A549 (cell line): ENCODE measurements around the gene GATA3. TPM values are rescaled to one million over a fixed set of nuclear protein-coding genes. Genes with fewer than 3 reads are reported as not detected.

Experiments
- ATAC-seq, 2 experiments: fragments of 200-7000 bp in 1 of 2; fragments of >200 bp in 1 of 2; cut with Nextera tagmentation in 1 of 2; cut with Tn5 transposase in 1 of 2; 3 replicates each; pipeline versions ENCODE4 v1.8.0 to v1.9.1; 2018 to 2020; ENCODE audit warnings: mild to moderate bottlenecking in 1 of 2, moderate library complexity in 1 of 2
- CTCF ChIA-PET: fragments of 300-600 bp; sonication (Branson Sonifier 250); formaldehyde crosslinking; extraction: SDS; loops from one replicate; lab custom pipeline; 2021; ENCODE audit warnings: antibody characterized with exemption, inconsistent platforms; lab: Yijun Ruan, JAX
- POLR2A ChIA-PET: fragments of 350-600 bp; formaldehyde crosslinking; extraction: SDS; loops from one replicate; lab custom pipeline; 2021; ENCODE audit warnings: antibody characterized with exemption, inconsistent platforms; lab: Yijun Ruan, JAX
- DNase-seq, 2 experiments: peaks; one replicate each; pipeline versions ENCODE4 v3.0.0 to v3.0.0-alpha.2; 2011 to 2016; ENCODE audit warnings: low read depth in 1 of 2, low spot score in 1 of 2
- FAIRE-seq: peaks from 2 replicates; lab custom pipeline; 2011; peaks lifted over from hg19 to GRCh38; lab: Jason Lieb, UNC
- H3K27ac ChIP-seq, 2 experiments: fragments of >200 bp; sonication (Bioruptor Twin); formaldehyde crosslinking; 3 replicates each; pipeline ENCODE4 v1.5.1; 2016 to 2017
- H3K4me1 ChIP-seq: fragments of >200 bp; sonication (Bioruptor Twin); formaldehyde crosslinking; 3 replicates; pipeline ENCODE4 v1.6.1; 2016
- H3K4me2 ChIP-seq: fragments of >200 bp; sonication (Bioruptor Twin); formaldehyde crosslinking; 3 replicates; pipeline ENCODE4 v1.6.1; 2016
- H3K4me3 ChIP-seq: fragments of >200 bp; sonication (Bioruptor Twin); formaldehyde crosslinking; 3 replicates; pipeline ENCODE4 v1.5.1; 2016
- H3K9me3 ChIP-seq: fragments of >200 bp; sonication (Bioruptor Twin); formaldehyde crosslinking; 3 replicates; pipeline ENCODE4 v1.6.1; 2016
- ATOH8 ChIP-seq: fragments of 250-450 bp; sonication (Bioruptor Pico); IDR thresholded peaks from 2 replicates; pipeline ENCODE4 v1.5.0; 2020; ENCODE audit warnings: low read depth, mild to moderate bottlenecking, moderate library complexity
- BCL3 ChIP-seq: fragments of >200 bp; sonication (Bioruptor Twin); formaldehyde crosslinking; IDR thresholded peaks from 3 replicates; pipeline ENCODE4 v1.6.1; 2016
- BHLHE40 ChIP-seq: IDR thresholded peaks from 2 replicates; pipeline ENCODE4 v1.6.1; 2012; ENCODE audit warnings: low read depth, low read length, inconsistent platforms
- CEBPB ChIP-seq, 2 experiments: fragments of >200 bp in 1 of 2; sonication (Bioruptor Twin) in 1 of 2; formaldehyde crosslinking in 1 of 2; IDR thresholded peaks; 2 replicates each; pipeline ENCODE4 v1.6.1; 2012 to 2016
- CHD2 ChIP-seq: fragments of 150-350 bp; IDR thresholded peaks from 2 replicates; pipeline ENCODE4 v1.6.1; 2014; ENCODE audit warnings: low read length; ENCODE audit not compliant: partially characterized antibody
- CTCF ChIP-seq: fragments of >200 bp; sonication (Bioruptor Twin); formaldehyde crosslinking; IDR thresholded peaks from 3 replicates; pipeline ENCODE4 v1.5.1; 2016
- E2F6 ChIP-seq: IDR thresholded peaks from 2 replicates; pipeline ENCODE4 v1.6.1; 2012; ENCODE audit warnings: low read depth, borderline replicate concordance
- EP300 ChIP-seq, 2 experiments: fragments of >200 bp; sonication (Bioruptor Twin); formaldehyde crosslinking; IDR thresholded peaks; 2 replicates in 1 of 2; 3 replicates in 1 of 2; pipeline ENCODE4 v1.6.1; 2016 to 2017
- ESRRA ChIP-seq: fragments of 150-350 bp; IDR thresholded peaks from 2 replicates; pipeline ENCODE4 v1.6.1; 2014; ENCODE audit warnings: mild to moderate bottlenecking, low read length, borderline replicate concordance
- FOSL2 ChIP-seq, 2 experiments: fragments of 450-650 bp in 1 of 2; fragments of >200 bp in 1 of 2; sonication (Bioruptor Twin) in 1 of 2; formaldehyde crosslinking; IDR thresholded peaks; 2 replicates each; pipeline versions ENCODE4 v1.5.0 to v1.6.1; 2016 to 2020; ENCODE audit warnings: mild to moderate bottlenecking in 1 of 2, moderate library complexity in 1 of 2
- GATA3 ChIP-seq: IDR thresholded peaks from 2 replicates; pipeline ENCODE4 v1.6.1; 2012; ENCODE audit warnings: borderline replicate concordance
- HDAC2 ChIP-seq: fragments of 200-600 bp; sonication (generic); IDR thresholded peaks from 2 replicates; pipeline ENCODE4 v1.6.1; 2016
- HES2 ChIP-seq: fragments of >200 bp; sonication (Bioruptor Twin); formaldehyde crosslinking; IDR thresholded peaks from 2 replicates; pipeline ENCODE4 v1.6.1; 2016
- JUN ChIP-seq, 2 experiments: fragments of >200 bp; sonication (Bioruptor Twin); formaldehyde crosslinking; IDR thresholded peaks; 2 replicates in 1 of 2; 3 replicates in 1 of 2; pipeline ENCODE4 v1.6.1; 2016 to 2017
- JUNB ChIP-seq: fragments of >200 bp; sonication (Bioruptor Twin); formaldehyde crosslinking; IDR thresholded peaks from 2 replicates; pipeline ENCODE4 v1.6.1; 2016
- MAX ChIP-seq: IDR thresholded peaks from 2 replicates; pipeline ENCODE4 v1.6.1; 2012
- NFE2L2 ChIP-seq: fragments of 150-350 bp; conservative IDR thresholded peaks from 2 replicates; pipeline ENCODE4 v1.6.1; 2014; ENCODE audit warnings: low read length
- NPAS2 ChIP-seq: fragments of 250-450 bp; sonication (Bioruptor Pico); IDR thresholded peaks from 2 replicates; pipeline ENCODE4 v1.8.0; 2022; ENCODE audit warnings: mild to moderate bottlenecking, moderate library complexity, borderline replicate concordance
- PBX3 ChIP-seq: IDR thresholded peaks from 2 replicates; pipeline ENCODE4 v1.6.1; 2012
- PHF8 ChIP-seq: fragments of 200-600 bp; sonication (generic); IDR thresholded peaks from 2 replicates; pipeline ENCODE4 v1.6.1; 2016; ENCODE audit warnings: low read depth, mild to moderate bottlenecking, antibody characterized with exemption, moderate library complexity, borderline replicate concordance
- POLR2A ChIP-seq: IDR thresholded peaks from 2 replicates; pipeline ENCODE4 v1.6.1; 2012; ENCODE audit warnings: mild to moderate bottlenecking, low read length
- RAD21 ChIP-seq, 2 experiments: fragments of >200 bp in 1 of 2; sonication (Bioruptor Twin) in 1 of 2; formaldehyde crosslinking in 1 of 2; IDR thresholded peaks in 1 of 2; conservative IDR thresholded peaks in 1 of 2; 2 replicates in 1 of 2; 3 replicates in 1 of 2; pipeline ENCODE4 v1.6.1; 2012 to 2018; ENCODE audit warnings: inconsistent platforms in 1 of 2
- RCOR1 ChIP-seq: fragments of 150-350 bp; IDR thresholded peaks from 2 replicates; pipeline ENCODE4 v1.6.1; 2014; ENCODE audit warnings: antibody characterized with exemption, low read length, low read depth
- REST ChIP-seq: fragments of 200-600 bp; sonication (generic); IDR thresholded peaks from 2 replicates; pipeline ENCODE4 v1.6.1; 2016; ENCODE audit warnings: antibody characterized with exemption, mild to moderate bottlenecking, moderate library complexity
- RFX5 ChIP-seq: fragments of 450-650 bp; IDR thresholded peaks from 2 replicates; pipeline ENCODE4 v1.7.1; 2014; ENCODE audit warnings: antibody characterized with exemption, mild to moderate bottlenecking, moderate library complexity
- RNF2 ChIP-seq: fragments of 200-600 bp; sonication (generic); IDR thresholded peaks from 2 replicates; pipeline ENCODE4 v1.6.1; 2016; ENCODE audit warnings: low read depth, mild to moderate bottlenecking, antibody characterized with exemption, moderate library complexity, borderline replicate concordance
- SMC3 ChIP-seq: fragments of >200 bp; sonication (Bioruptor Twin); formaldehyde crosslinking; IDR thresholded peaks from 3 replicates; pipeline ENCODE4 v1.6.1; 2018; ENCODE audit warnings: inconsistent platforms
- SREBF2 ChIP-seq: fragments of 450-650 bp; IDR thresholded peaks from 2 replicates; pipeline ENCODE4 v1.6.1; 2014; ENCODE audit warnings: mild to moderate bottlenecking, moderate library complexity
- ZSCAN20 ChIP-seq: fragments of 250-450 bp; sonication (Bioruptor Pico); IDR thresholded peaks from 2 replicates; pipeline ENCODE4 v1.8.0; 2022; ENCODE audit warnings: mild to moderate bottlenecking, moderate library complexity
- WGBS: methylation state at CpG from one replicate; pipeline ENCODE4 v1.1.6; 2017; ENCODE audit errors: missing lambda C conversion rate; 5-methylcytosine and 5-hydroxymethylcytosine counted together
- polyA plus RNA-seq, 4 experiments: library from polyadenylated mRNA; depleted of rRNA in 3 of 4; stranded (reverse); fragments of >200 nt; fragmentation: RNase III in 1 of 4; extraction: RNeasy Plus Mini Kit Qiagen cat#74134 plus additional on column Dnase treatment in 1 of 4; gene quantifications; 2 replicates in 3 of 4; 3 replicates in 1 of 4; pipeline ENCODE4 v1.2.3, GENCODE V29; 2011 to 2017

GATA3 gene
- polyA plus RNA-seq, 2 of the 4 experiments (the other 2 are of a cell fraction), result 1.3 to 3.5 TPM

GRCh38 chr10:8053446-8054243, 843 bp upstream of the GATA3 start:
- Histone ChIP-seq H3K4me2 (peak overlapping the region; percentile 96), H3K4me3 (peak overlapping the region; percentile 75), H3K9me3 (no peaks in the 10 kb centered on the region), H3K27ac (peak overlapping the region; percentile 82 to 90), H3K4me1 (peaks cover 15% of the 10 kb centered on the region)
- CTCF ChIA-PET, result interaction anchor here (0.7 to 2.1 kb wide), 5 partner anchors 11 to 645 kb away, joined by 3 to 7 read pairs (median 3); no protein-coding TSS in a partner anchor
- FAIRE-seq (no peak), ATAC-seq (peak; percentile 69 to 87), DNase-seq (peak; percentile 90 to 92)
- WGBS, result under 1% methylated on average over 32 of the region's 60 CpGs
- POLR2A ChIA-PET, result interaction anchor here (0.6 to 0.7 kb wide), 2 partner anchors 387 to 1157 kb away, joined by 3 to 5 read pairs; partner anchors contain the start of gene ITIH5
- TF ChIP-seq CEBPB (IDR thresholded peaks at IDR 0.05) (no peak), GATA3 (0 out of 2 replicates have a peak, but pooled peaks have one; percentile 9), NPAS2 (CRISPR knock-in tag) (no peak), PHF8 (peak; percentile 64; the same call in 1 of the 2 replicates), RFX5 (no peak), ATOH8 (CRISPR knock-in tag) (no peak), JUN (IDR thresholded peaks at IDR 0.05) (peak in 1 of 2 experiments; percentile 65; a peak in 2 of 5 replicates), JUNB (no peak), E2F6 (peak; percentile 70), BHLHE40 (no peak), BCL3 (0 out of 3 replicates have a peak, but pooled peaks have one; percentile 44), CHD2 (no peak), EP300 (IDR thresholded peaks at IDR 0.05) (no peak), REST (no peak), SMC3 (peak; percentile 83), ZSCAN20 (no peak), POLR2A (peak; percentile 72), SREBF2 (no peak), PBX3 (no peak), RCOR1 (no peak), ESRRA (no peak), HDAC2 (peak; percentile 51; the same call in 1 of the 2 replicates), NFE2L2 (no peak), HES2 (no peak), RAD21 (conservative IDR thresholded peaks at IDR 0.05 in 1 of 2, IDR thresholded peaks at IDR 0.05 in 1 of 2) (peak; percentile 77 to 94), CTCF (peak; percentile 85; the same call in 1 of the 3 replicates), MAX (peak; percentile 86), RNF2 (peak; percentile 80; the same call in 1 of the 2 replicates), FOSL2 (IDR thresholded peaks at IDR 0.05) (no peak), FOSL2 (CRISPR knock-in tag; IDR thresholded peaks at IDR 0.05) (peak; percentile 85)
